Activated T-cell treated with anti-CD3 and anti-CD28 coated beads, Interleukin-2, amount 50 U/mL, for 4 hours (primary cell): ENCODE results near the gene FAM156B. TPM values are rescaled to one million over a fixed set of nuclear protein-coding genes. Genes with fewer than 3 reads are reported as not detected.
A peak's percentile ranks its signal among the peaks of the same experiment; 100 is the strongest.
"Not testable (repeated sequence)": the region's sequence is repeated elsewhere in the genome, so short reads cannot be mapped to it uniquely, and the experiment has no call there.

Source experiments
- ATAC-seq, 2 donors: fragments of 200-7000 bp; cut with Tn5 transposase; one replicate each; pipeline ENCODE4 v1.10.0; 2021
- DNase-seq: peaks from one replicate; pipeline ENCODE4 v3.0.0-alpha.2; 2020
- H3K27me3 Mint-ChIP-seq: one replicate; pipeline ENCODE4 v1.8.0; 2021; ENCODE audit warnings: low read depth, mixed read lengths
- H3K36me3 Mint-ChIP-seq: one replicate; pipeline ENCODE4 v1.8.0; 2022; ENCODE audit warnings: mixed read lengths; ENCODE audit not compliant: insufficient read depth
- H3K4me1 Mint-ChIP-seq: one replicate; pipeline ENCODE4 v1.8.0; 2021; ENCODE audit warnings: low read depth, mixed read lengths
- H3K4me3 Mint-ChIP-seq: one replicate; pipeline ENCODE4 v1.8.0; 2021; ENCODE audit warnings: mild to moderate bottlenecking, moderate library complexity, mixed read lengths
- H3K9me3 Mint-ChIP-seq: one replicate; pipeline ENCODE4 v1.8.0; 2021; ENCODE audit warnings: mixed read lengths
- total RNA-seq, 3 donors: library from RNA; stranded (reverse); gene quantifications; one replicate each; pipeline ENCODE4 v1.2.1, GENCODE V29; 2021

Gene FAM156B
- total RNA-seq, 3 donors from 2014 or later = 13.4 to 18.2 (median 14.2) TPM

GRCh38 chrX:52945838-52946494 is 48.8 kb downstream of the FAM156B start:
- H3K36me3 Mint-ChIP-seq, H3K27me3 Mint-ChIP-seq, H3K9me3 Mint-ChIP-seq, H3K4me1 Mint-ChIP-seq, DNase-seq, H3K4me3 Mint-ChIP-seq: not testable (repeated sequence)
- ATAC-seq = peak in 1 of 2 donors; percentile 18

DNA sequence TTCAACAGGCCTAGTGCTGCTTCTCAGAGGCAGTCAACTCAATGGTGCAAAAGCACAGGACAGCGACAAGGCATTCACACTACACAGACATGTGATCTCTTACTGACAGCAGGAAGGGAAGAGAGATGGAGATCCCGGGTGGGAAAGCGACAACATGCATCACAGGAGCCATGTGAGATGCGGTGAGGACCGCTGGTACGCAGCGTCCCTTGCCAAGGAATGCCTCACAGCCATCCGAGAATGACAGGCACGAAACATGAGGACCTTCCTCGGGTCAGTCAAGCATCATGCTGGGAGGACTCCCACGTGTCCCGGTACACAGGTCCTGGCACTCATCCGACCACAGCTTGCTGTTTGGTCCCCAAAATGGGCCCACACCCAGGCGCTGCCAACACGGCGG is 50.4 kb downstream of the FAM156B start:
- not testable (repeated sequence) for ATAC-seq, H3K9me3 Mint-ChIP-seq, DNase-seq, H3K4me1 Mint-ChIP-seq, H3K27me3 Mint-ChIP-seq, H3K4me3 Mint-ChIP-seq, H3K36me3 Mint-ChIP-seq

DNA sequence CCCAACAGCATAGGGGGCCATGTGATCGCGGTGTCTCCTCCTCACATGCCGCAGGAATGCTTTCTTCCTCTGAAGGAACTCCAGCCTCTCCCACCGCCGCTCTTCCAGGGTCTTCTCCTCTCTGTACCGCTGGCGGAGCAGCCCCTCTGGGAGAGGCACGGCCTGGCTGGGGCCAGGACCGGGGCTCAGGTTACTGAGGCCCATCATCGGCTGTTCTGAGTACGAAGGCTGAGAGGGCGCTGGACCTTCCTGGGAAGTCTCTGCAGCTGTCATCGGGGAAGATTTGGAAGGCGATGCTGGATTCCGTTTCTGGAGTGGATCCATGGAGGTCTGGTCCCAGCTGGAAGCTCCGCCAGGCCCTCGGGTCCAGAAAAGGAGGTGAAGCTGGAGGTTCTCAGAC is 51.1 kb downstream of the FAM156B start:
- ATAC-seq, H3K27me3 Mint-ChIP-seq, H3K4me3 Mint-ChIP-seq, DNase-seq, H3K36me3 Mint-ChIP-seq, H3K4me1 Mint-ChIP-seq, H3K9me3 Mint-ChIP-seq: not testable (repeated sequence)

DNA sequence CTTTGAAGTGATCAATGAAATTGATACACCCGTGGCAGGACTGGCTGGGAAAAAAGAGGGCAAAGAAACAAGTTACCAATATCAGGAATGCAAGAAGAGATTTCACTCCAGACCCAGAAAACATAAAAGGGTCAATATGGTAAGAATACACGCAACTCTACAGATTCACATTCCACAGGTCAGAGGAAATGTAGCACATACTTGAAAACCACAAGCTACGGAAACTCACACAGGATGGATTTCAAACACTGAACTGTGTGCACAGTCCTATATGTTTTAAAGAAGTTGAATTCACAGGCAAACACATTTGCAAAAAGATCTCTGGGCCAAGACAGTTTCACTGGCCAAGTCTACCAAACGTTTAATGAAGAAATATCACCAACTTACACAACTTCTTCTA is 52.2 kb downstream of the FAM156B start:
- ATAC-seq, H3K9me3 Mint-ChIP-seq, DNase-seq, H3K4me3 Mint-ChIP-seq, H3K36me3 Mint-ChIP-seq, H3K27me3 Mint-ChIP-seq, H3K4me1 Mint-ChIP-seq: not testable (repeated sequence)

DNA sequence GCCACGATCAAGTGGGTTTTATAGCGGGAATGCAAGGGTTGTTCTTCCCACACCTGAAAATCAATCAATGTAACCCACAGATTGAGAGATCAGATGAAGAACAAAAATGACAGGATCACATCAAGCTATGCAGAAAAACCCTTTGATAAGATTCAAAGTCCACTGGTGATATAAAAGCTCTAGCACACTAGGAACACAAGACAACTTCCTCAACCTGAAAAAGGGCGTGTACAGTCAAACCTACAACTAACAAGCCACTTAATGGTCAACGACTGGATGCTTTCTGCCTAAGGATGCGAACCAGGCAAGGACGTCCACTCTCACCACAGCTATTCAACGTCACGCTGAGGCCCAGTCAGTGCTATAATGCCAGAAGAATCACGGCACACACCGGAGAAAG is 52.8 kb downstream of the FAM156B start:
- H3K4me3 Mint-ChIP-seq, H3K4me1 Mint-ChIP-seq, DNase-seq, H3K36me3 Mint-ChIP-seq, H3K27me3 Mint-ChIP-seq, H3K9me3 Mint-ChIP-seq, ATAC-seq: not testable (repeated sequence)

Other genes with a start within 250 kb of the FAM156B start
- not detected for gene SSX7, start 242.4 kb upstream of the FAM156B start, total RNA-seq
- under 1 TPM in 1 of 3 donors, not detected in 2; 0.23 TPM for gene SSX2, start 190.2 kb upstream of the FAM156B start, total RNA-seq
- under 1 TPM in 1 of 3 donors, not detected in 2; 0.21 TPM for gene SSX2B, start 146.1 kb upstream of the FAM156B start, total RNA-seq
- not detected for gene SPANXN5, start 99.9 kb upstream of the FAM156B start, total RNA-seq
- gene XAGE5, start 86.0 kb upstream of the FAM156B start, total RNA-seq = not detected
- gene XAGE3, start 29.2 kb upstream of the FAM156B start, total RNA-seq = not detected
- 10 to 100 TPM; 19.4 to 23.5 (median 20.9) TPM for gene FAM156A, start 61.2 kb downstream of the FAM156B start, total RNA-seq
- gene GPR173, start 151.5 kb downstream of the FAM156B start, total RNA-seq = under 1 TPM in 1 of 3 donors, not detected in 2; 0.05 TPM
- 10 to 100 TPM; 55.8 to 73.3 (median 69.3) TPM for gene TSPYL2, start 185.0 kb downstream of the FAM156B start, total RNA-seq
- gene KANTR, start 196.8 kb downstream of the FAM156B start, total RNA-seq = 1 to 10 TPM; 3.4 to 4.1 (median 3.6) TPM